Inferior parietal cortex (tissue), 1 donor: ENCODE data around the gene INPP5A.

Experiments
- DNase-seq: peaks from one replicate; pipeline ENCODE4 v3.0.0-alpha.2; 2016; ENCODE audit errors: extremely low spot score

The INPP5A gene

DNA sequence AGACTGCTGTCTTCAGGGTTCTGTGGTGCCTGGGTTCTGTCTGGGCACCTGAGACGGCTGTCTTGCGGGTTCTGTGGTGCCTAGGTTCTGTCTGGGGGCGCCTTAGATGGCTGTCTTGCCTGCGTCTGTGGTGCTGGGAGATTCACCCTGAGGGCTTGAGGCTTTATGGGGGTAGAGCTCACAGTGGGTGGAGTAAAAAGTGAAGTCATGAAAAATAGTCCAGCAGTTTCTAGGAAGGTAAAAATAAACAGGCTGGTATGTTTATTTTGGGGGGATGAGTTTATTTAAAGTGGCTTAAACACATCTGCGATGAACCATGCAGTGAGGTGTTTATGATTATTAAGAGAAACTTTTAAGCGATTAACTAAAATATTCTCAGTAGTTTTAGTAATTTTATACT, 184.1 kb downstream of the INPP5A start:
- DNase-seq: no peak

GRCh38 chr10:132722394-132723329, 185.1 kb downstream of the INPP5A start:
- DNase-seq: no peak

DNA sequence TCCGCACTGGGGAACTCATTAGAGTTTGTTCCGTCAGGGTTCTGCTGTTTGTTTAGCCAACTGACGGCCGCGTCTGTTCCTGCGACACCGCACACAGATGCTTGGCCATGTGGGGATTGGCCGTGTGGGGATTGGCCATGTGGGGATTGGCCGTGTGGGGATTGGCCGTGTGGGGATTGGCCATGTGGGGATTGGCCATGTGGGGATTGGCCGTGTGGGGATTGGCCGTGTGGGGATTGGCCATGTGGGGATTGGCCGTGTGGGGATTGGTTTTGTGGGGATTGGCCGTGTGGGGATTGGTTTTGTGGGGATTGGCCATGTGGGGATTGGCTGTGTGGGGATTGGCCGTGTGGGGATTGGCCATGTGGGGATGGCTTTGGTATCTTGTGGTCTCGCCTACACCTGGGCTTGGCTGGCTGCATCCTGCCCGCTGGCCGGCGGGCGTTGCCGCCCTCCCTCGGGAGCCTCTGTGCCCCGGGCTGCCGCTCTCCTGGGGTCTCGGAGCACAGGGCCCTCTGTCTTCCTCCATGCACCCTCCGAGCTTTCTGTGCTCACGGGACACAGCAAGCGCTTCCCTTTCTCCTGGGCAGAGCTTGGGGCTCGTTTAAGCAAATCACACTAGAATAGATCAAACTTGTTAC, 185.9 kb downstream of the INPP5A start:
- DNase-seq: no peak

- DNase-seq: no peak
Measured at GRCh38 chr10:132724446-132724845, 186.9 kb downstream of the INPP5A start.

DNA sequence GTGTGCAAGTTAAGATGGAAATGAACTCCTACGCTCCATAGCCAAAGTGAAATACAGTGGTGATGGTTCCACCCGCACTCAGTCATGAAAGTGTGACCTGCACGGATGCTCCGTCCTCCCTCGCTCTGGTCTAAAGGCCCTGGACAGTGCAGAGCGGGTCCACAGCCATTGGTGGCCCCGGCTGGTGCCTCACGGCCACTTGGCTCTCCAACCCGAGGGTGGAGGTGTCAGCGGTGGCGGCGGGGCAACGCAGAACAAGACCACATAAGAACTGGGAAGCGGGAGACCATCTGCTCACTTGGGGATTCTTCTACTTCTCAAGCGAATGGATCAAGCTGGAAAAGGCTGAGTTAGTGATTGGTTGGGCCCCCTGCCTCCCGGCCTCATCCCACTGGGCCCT, 187.6 kb downstream of the INPP5A start:
- DNase-seq: no peak

GRCh38 chr10:132726194-132726593, 188.6 kb downstream of the INPP5A start:
- DNase-seq: no peak

- no peak for DNase-seq
Measured at GRCh38 chr10:132726951-132727350, 189.4 kb downstream of the INPP5A start.

DNA sequence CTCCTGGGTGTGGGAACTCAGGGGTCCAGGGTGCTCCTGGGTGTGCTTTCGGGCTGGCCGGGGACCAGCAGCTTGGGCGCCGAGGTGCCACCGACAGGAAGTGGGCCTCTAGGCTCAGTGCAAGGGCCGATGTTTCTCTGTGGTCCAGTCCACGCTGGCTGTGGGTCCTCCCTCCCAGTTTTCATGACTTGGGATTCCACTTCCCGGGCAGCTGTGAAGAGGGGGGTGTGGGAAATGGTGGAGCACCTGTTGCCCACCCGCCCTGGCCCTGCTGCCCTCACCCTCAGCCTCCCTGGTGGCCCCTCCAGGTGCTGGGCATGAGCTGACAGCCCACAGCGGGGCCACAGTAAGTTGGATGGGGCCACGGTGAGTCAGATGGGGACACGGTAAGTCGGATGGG, 189.8 kb downstream of the INPP5A start:
- no peak for DNase-seq

DNA sequence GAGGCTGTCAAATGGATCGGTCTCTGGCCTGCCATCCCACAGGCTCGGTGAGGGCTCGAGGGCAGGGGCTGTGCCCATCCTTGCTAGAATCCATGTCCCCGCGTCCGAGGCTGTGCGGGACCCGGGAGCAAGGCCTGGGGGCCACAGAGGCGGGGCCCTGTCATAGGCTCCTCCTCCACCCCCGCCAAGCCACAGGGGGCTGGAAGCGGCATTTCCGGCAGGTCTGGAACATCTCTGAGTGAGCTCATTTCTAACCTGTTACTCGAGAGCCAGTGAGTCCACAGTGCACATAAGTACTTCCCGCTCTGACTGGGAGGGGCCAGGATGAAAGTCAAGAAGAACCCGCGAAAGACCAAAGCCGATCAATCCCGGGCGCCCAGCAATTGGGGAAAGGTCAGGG, 190.7 kb downstream of the INPP5A start:
- DNase-seq: no peak

GRCh38 chr10:132728741-132729140, 191.2 kb downstream of the INPP5A start:
- DNase-seq: no peak

- DNase-seq: no peak
Measured at GRCh38 chr10:132729810-132730572, 192.4 kb downstream of the INPP5A start.

DNA sequence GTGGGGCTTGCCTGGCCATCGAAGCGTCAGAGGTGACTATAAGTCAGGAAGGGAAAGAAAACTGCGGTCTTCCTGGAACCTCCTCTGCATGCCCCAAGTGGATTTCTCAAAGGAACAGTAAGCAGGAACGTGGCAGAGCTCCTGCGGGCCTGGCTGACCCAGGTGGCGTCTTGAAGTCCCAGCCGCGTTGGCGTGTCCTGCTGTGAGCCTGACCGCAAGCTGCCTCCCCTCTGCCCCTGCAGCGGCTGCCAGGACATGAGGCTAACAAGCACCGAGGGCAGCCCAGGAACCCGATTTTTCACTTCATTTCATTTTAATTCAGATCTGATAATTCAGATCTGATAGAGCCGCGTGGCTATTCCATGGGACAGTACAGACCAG, 193.0 kb downstream of the INPP5A start:
- DNase-seq: no peak

GRCh38 chr10:132732518-132732917, 194.9 kb downstream of the INPP5A start:
- no peak for DNase-seq

GRCh38 chr10:132733926-132734325, 196.3 kb downstream of the INPP5A start:
- no peak for DNase-seq

GRCh38 chr10:132735341-132735775, 197.8 kb downstream of the INPP5A start:
- DNase-seq: no peak

- peak; percentile 71 for DNase-seq
Measured at GRCh38 chr10:132735923-132736391, 198.4 kb downstream of the INPP5A start.

DNA sequence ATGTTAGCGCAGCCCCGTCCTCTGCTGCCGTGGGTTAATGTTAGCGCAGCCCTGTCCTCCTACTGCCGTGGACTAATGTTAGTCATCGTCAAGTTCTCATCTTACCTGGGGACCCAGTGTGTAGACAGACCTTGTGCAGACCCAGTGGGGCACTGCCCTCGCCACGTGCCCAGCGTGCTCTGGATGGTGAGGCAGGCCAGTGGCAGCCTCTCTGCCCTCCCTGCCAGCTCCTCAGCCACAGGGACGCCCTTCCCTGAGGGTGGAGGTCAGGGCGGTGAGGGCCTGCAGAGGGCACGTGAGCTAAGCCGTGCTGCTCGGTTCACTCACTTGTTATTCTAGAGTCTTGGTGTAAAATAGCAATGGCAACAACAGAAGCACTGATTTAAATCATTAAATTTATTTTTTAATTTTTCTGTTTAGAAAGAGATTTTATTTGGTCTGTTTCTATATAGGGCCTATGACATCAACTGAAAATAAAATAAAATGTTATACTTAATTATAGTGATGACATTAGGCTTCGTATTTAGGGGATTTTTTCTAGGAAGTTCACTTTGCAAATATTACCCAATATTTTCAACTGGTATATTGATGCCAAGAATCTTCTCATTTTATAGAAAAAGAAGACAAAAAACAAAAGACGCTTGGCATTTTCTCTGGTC, 199.9 kb downstream of the INPP5A start:
- no peak for DNase-seq

GRCh38 chr10:132738454-132739224, 201.1 kb downstream of the INPP5A start:
- DNase-seq: peak; percentile 80

DNA sequence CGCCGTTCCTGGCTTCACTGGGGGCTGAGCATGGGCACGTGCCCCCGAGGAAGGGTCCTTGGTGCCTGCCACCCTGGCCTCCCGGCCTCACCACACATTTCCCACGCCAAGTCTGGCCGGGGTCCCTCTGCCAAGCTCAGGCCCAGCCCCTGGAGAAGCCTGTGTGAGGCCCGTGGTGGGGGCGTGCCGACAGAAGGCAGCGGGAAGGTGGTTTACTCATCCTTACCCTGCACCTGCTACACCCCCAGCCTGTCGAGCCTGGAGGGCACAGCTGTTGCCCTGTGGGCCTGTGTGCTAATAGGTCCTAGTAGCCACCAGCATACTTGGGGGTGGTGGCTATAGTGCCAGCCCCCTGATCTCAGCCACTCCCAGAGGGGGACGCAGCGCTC, 201.6 kb downstream of the INPP5A start:
- DNase-seq: no peak

GRCh38 chr10:132740588-132740987, 203.0 kb downstream of the INPP5A start:
- DNase-seq: no peak
